ENCODE data around the gene CDC42BPB.

CDC42BPB gene

GRCh38 chr14:102954081-102954789, 103.1 kb downstream of the CDC42BPB start:
- in situ Hi-C loops (cut with HindIII; ENCODE audit: low pct_ligation_motif_present, low sequenced_read_pairs): no loop called here
- no peaks in the 10 kb centered on the region for H3K27me3 ChIP-seq (replicated peaks)
- TF ChIP-seq CTCF (IDR thresholded peaks at IDR 0.05; ENCODE audit: low read depth, low read length, missing control alignments): no peak
- H3K4me3 ChIP-seq (ENCODE audit: low read depth, low read length): no peak overlapping the region
- DNase-seq: no peak
- H3K27ac ChIP-seq: no peak overlapping the region
- peaks cover 85% of the 10 kb centered on the region for H3K36me3 ChIP-seq (replicated peaks)

GRCh38 chr14:102953100-102953499, 104.2 kb downstream of the CDC42BPB start:
- Histone ChIP-seq H3K36me3 (replicated peaks) (peaks cover 82% of the 10 kb centered on the region), H3K27me3 (replicated peaks) (no peaks in the 10 kb centered on the region), H3K27ac (no peak overlapping the region), H3K4me3 (ENCODE audit: low read depth, low read length) (no peak overlapping the region)
- DNase-seq: no peak
- in situ Hi-C loops (cut with HindIII; ENCODE audit: low pct_ligation_motif_present, low sequenced_read_pairs): no loop called here
- no peak for TF ChIP-seq CTCF (IDR thresholded peaks at IDR 0.05; ENCODE audit: low read depth, low read length, missing control alignments)

GRCh38 chr14:102952276-102952675, 105.1 kb downstream of the CDC42BPB start:
- Histone ChIP-seq H3K36me3 (replicated peaks) (peaks cover 80% of the 10 kb centered on the region), H3K4me3 (ENCODE audit: low read depth, low read length) (no peak overlapping the region), H3K27me3 (replicated peaks) (no peaks in the 10 kb centered on the region), H3K27ac (no peak overlapping the region)
- DNase-seq: no peak
- in situ Hi-C loops (cut with HindIII; ENCODE audit: low pct_ligation_motif_present, low sequenced_read_pairs): no loop called here
- no peak for TF ChIP-seq CTCF (IDR thresholded peaks at IDR 0.05; ENCODE audit: low read depth, low read length, missing control alignments)

GRCh38 chr14:102951799-102952198, 105.5 kb downstream of the CDC42BPB start:
- DNase-seq: peak; percentile 79
- Histone ChIP-seq H3K27me3 (replicated peaks) (no peaks in the 10 kb centered on the region), H3K36me3 (replicated peaks) (peaks cover 83% of the 10 kb centered on the region), H3K4me3 (ENCODE audit: low read depth, low read length) (no peak overlapping the region), H3K27ac (no peak overlapping the region)
- no peak for TF ChIP-seq CTCF (IDR thresholded peaks at IDR 0.05; ENCODE audit: low read depth, low read length, missing control alignments)
- in situ Hi-C loops (cut with HindIII; ENCODE audit: low pct_ligation_motif_present, low sequenced_read_pairs): no loop called here

GRCh38 chr14:102951034-102951433, 106.3 kb downstream of the CDC42BPB start:
- H3K4me3 ChIP-seq (ENCODE audit: low read depth, low read length): no peak overlapping the region
- TF ChIP-seq CTCF (IDR thresholded peaks at IDR 0.05; ENCODE audit: low read depth, low read length, missing control alignments): no peak
- H3K27me3 ChIP-seq (replicated peaks): no peaks in the 10 kb centered on the region
- in situ Hi-C loops (cut with HindIII; ENCODE audit: low pct_ligation_motif_present, low sequenced_read_pairs): no loop called here
- no peak for DNase-seq
- no peak overlapping the region for H3K27ac ChIP-seq
- H3K36me3 ChIP-seq (replicated peaks): peaks cover 84% of the 10 kb centered on the region
